Adrenal gland (tissue), 12 donors: Measurements from ENCODE around the gene PACS1. TPM values are rescaled to one million over a fixed set of nuclear protein-coding genes. Genes with fewer than 3 reads are reported as not detected.

Source experiments
- DNase-seq, 7 donors: peaks; one replicate each; pipeline ENCODE4 v3.0.0-alpha.2; 2019 to 2020
- H3K27ac ChIP-seq, 5 donors: fragments of 200-600 bp; sonication (generic) in 4 of 5; 1 replicate in 3 of 5; 2 replicates in 2 of 5; pipeline versions ENCODE4 v1.5.1 to v1.8.0; 2016 to 2020; ENCODE audit warnings: mild to moderate bottlenecking in 1 of 5
- H3K27me3 ChIP-seq: fragments of 200-600 bp; 2 replicates; pipeline ENCODE4 v1.8.0; 2021
- H3K36me3 ChIP-seq, 2 donors: fragments of 200-600 bp; replicated peaks in 1 of 2; 1 replicate in 1 of 2; 2 replicates in 1 of 2; pipeline versions ENCODE4 v1.5.1 to v1.8.0; 2018 to 2022
- H3K4me1 ChIP-seq, 2 donors: fragments of 200-600 bp; replicated peaks in 1 of 2; 1 replicate in 1 of 2; 2 replicates in 1 of 2; pipeline versions ENCODE4 v1.5.1 to v1.8.0; 2018 to 2021
- H3K4me3 ChIP-seq, 4 donors: fragments of 200-600 bp; sonication (generic) in 3 of 4; one replicate each; pipeline ENCODE4 v1.5.1; 2016 to 2018
- H3K9me3 ChIP-seq, 3 donors: fragments of 200-600 bp; sonication (generic) in 1 of 3; replicated peaks in 1 of 3; 1 replicate in 2 of 3; 2 replicates in 1 of 3; pipeline versions ENCODE4 v1.5.1 to v1.8.0; 2016 to 2021
- POLR2A ChIP-seq, 2 donors: fragments of 450-650 bp; IDR thresholded peaks; one replicate each; pipeline ENCODE4 v1.6.1; 2017; ENCODE audit warnings: antibody characterized with exemption in 2 of 2, mild to moderate bottlenecking in 2 of 2, moderate library complexity in 1 of 2
- WGBS, 4 donors: extraction: QIAGEN DNeasy Blood & Tissue Kit in 2 of 4; methylation state at CpG; one replicate each; pipeline versions ENCODE4 v1.1.5 to v1.1.7; 2013 to 2017; 5-methylcytosine and 5-hydroxymethylcytosine counted together
- intact Hi-C, 2 donors: fragments of 100-400 bp; cut with DNase I; formaldehyde crosslinking; loops; one replicate each; pipeline versions ENCODE4 v1.14.1 to v1.15.0; 2022 to 2023
- polyA plus RNA-seq, 3 donors: library from polyadenylated mRNA; stranded (reverse); fragments of 200-250 nt in 2 of 3; fragments of 350-450 nt in 1 of 3; fragmentation: Illumina TruSeq in 1 of 3; extraction: RNeasy Lipid Tissue Mini Kit (QIAGEN cat#74804) in 1 of 3; gene quantifications; one replicate each; pipeline ENCODE4 v1.2.3, GENCODE V29; 2013 to 2014
- total RNA-seq, 9 donors: library from RNA; depleted of rRNA in 4 of 9; stranded (reverse); fragments of >200 nt in 4 of 9; fragments of 120-200 nt in 1 of 9; fragmentation: NEBNext Ultra II Directional in 1 of 9; extraction: Animal tissue kit (Norgen Biotek cat#: 25700) in 1 of 9; gene quantifications; one replicate each; pipeline versions ENCODE4 v1.1.0 to v1.2.4, GENCODE V29; 2013 to 2023
- TF ChIP-seq, protein P1 (sequence below), 6 experiments: fragments of 450-650 bp in 4 of 6; fragments of 200-600 bp in 2 of 6; sonication (generic) in 1 of 6; IDR thresholded peaks; 1 replicate in 5 of 6; 2 replicates in 1 of 6; pipeline versions ENCODE4 v1.5.1 to v1.8.0; 2016 to 2021; ENCODE audit warnings: antibody characterized with exemption in 6 of 6, mild to moderate bottlenecking in 2 of 6, moderate library complexity in 1 of 6
- donor health status: healthy with polysubstance abuse.
- donor health status: Bipolar disorder and iron deficiency.
- donor health status: DM: yes; HTN: yes; CAD: no.
- donor health status: DM: no; HTN: no; CAD: no.
- donor health status: DM: no; HTN: no; CAD: no.
- donor health status: DM: yes; HTN: yes; CAD: no.

The PACS1 gene
- total and polyA plus RNA-seq, 12 donors, result 21.1 to 60.5 (median 38.2) TPM

DNA sequence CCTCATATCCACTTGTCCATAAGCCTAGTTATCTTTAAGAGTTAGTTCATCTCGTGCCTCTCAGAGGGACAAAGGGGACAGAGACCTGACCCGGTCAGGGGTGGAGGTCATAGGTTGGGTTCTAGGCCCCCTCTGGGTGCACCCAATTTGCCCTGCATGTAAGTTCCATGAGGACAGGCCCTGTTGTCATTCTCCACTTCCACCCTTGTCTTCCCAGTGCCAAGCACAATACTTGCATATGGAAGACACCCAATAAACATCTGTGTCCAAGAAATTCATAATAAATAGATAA is 220.2 kb downstream of the PACS1 start:
- H3K27me3 ChIP-seq, result peaks cover 8% of the 10 kb centered on the region
- intact Hi-C loops, result no loop called here
- H3K4me1 ChIP-seq, result peaks cover 12 to 36% of the 10 kb centered on the region in 2 donors
- H3K36me3 ChIP-seq, result no peaks in the 10 kb centered on the region
- H3K27ac ChIP-seq, result peak overlapping the region in 1 of 5 donors; percentile 90
- DNase-seq, result no peak
- WGBS, 4 donors, result 68 to 81% (median 76%) methylated on average over 2 of the region's 2 CpGs
- no peaks in the 10 kb centered on the region for H3K9me3 ChIP-seq
- no peak overlapping the region for H3K4me3 ChIP-seq
- no peak for TF ChIP-seq POLR2A (IDR thresholded peaks at IDR 0.05)

DNA sequence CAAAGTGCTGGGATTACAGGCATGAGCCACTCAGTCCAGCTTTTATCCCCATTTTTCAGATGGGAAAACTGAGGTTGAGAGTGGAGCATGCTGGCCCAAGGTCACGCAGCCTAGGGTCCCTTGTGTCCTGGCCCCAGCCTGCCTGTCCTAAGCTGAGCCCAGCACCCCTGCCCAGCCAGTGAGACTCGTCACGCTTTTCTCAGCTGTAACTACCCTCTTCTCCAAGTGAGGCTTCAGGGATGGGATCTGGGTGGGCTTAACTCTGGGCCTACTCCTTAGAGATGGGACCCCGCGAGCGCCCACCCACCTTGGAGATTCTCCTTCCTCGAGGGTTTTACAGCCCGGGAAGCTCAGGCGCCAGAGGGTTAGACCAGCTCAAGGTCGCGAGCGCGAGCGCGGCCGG is 221.2 kb downstream of the PACS1 start:
- DNase-seq, result peak in 1 of 7 donors; percentile 31
- 9 to 40% (median 12%) methylated on average over 1 to 16 of the region's 16 CpGs for WGBS, 4 donors
- H3K36me3 ChIP-seq, result no peaks in the 10 kb centered on the region
- intact Hi-C loops, result no loop called here
- H3K4me1 ChIP-seq, result peaks cover 12 to 27% of the 10 kb centered on the region in 2 donors
- peak overlapping the region in 1 of 5 donors; percentile 2 for H3K27ac ChIP-seq
- H3K4me3 ChIP-seq, result peak overlapping the region in 1 of 4 donors; percentile 52
- no peaks in the 10 kb centered on the region for H3K9me3 ChIP-seq
- TF ChIP-seq POLR2A (IDR thresholded peaks at IDR 0.05), result no peak
- TF ChIP-seq, protein P1, sequence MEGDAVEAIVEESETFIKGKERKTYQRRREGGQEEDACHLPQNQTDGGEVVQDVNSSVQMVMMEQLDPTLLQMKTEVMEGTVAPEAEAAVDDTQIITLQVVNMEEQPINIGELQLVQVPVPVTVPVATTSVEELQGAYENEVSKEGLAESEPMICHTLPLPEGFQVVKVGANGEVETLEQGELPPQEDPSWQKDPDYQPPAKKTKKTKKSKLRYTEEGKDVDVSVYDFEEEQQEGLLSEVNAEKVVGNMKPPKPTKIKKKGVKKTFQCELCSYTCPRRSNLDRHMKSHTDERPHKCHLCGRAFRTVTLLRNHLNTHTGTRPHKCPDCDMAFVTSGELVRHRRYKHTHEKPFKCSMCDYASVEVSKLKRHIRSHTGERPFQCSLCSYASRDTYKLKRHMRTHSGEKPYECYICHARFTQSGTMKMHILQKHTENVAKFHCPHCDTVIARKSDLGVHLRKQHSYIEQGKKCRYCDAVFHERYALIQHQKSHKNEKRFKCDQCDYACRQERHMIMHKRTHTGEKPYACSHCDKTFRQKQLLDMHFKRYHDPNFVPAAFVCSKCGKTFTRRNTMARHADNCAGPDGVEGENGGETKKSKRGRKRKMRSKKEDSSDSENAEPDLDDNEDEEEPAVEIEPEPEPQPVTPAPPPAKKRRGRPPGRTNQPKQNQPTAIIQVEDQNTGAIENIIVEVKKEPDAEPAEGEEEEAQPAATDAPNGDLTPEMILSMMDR (IDR thresholded peaks at IDR 0.05), result no peak
- peaks cover 8% of the 10 kb centered on the region for H3K27me3 ChIP-seq

GRCh38 chr11:66291706-66292542 is 221.9 kb downstream of the PACS1 start, which contains the start of gene TMEM151A:
Gene TMEM151A, plus strand, starts transcription at chr11:66291894. Its CDS starts 120 bp downstream, at chr11:66292014.
- peak within 1 kb of the TSS in 1 of 5 donors; percentile 52 for H3K27ac ChIP-seq
- DNase-seq, result peak in 2 of 7 donors; percentile 21 to 30
- peaks cover 12 to 27% of the 10 kb centered on the region in 2 donors for H3K4me1 ChIP-seq
- peaks cover 8% of the 10 kb centered on the region for H3K27me3 ChIP-seq
- no peaks in the 10 kb centered on the region for H3K36me3 ChIP-seq
- 0 to 3% (median 1%) methylated on average over 1 to 95 of the region's 95 CpGs for WGBS, 4 donors
- no peaks in the 10 kb centered on the region for H3K9me3 ChIP-seq
- TF ChIP-seq POLR2A (IDR thresholded peaks at IDR 0.05), result peak in 1 of 2 donors; percentile 26
- TF ChIP-seq, protein P1 (IDR thresholded peaks at IDR 0.05), result no peak
- H3K4me3 ChIP-seq, result peak within 1 kb of the TSS in 1 of 4 donors; percentile 52
- intact Hi-C loops, result no loop called here

- intact Hi-C loops, result no loop called here
Observed at GRCh38 chr11:66292543-66293332, 222.7 kb downstream of the PACS1 start.

More at GRCh38 chr11:66292543-66293332, 222.7 kb downstream of the PACS1 start:
- peak in 2 of 7 donors; percentile 19 to 20 for DNase-seq
- peaks cover 11 to 20% of the 10 kb centered on the region in 2 donors for H3K4me1 ChIP-seq
- no peak overlapping the region for H3K4me3 ChIP-seq
- peaks cover 8% of the 10 kb centered on the region for H3K27me3 ChIP-seq
- WGBS, 4 donors, result 49 to 64% (median 54%) methylated on average over 11 to 17 of the region's 17 CpGs
- H3K9me3 ChIP-seq, result no peaks in the 10 kb centered on the region
- peak overlapping the region in 1 of 5 donors; percentile 52 for H3K27ac ChIP-seq
- H3K36me3 ChIP-seq, result no peaks in the 10 kb centered on the region
- TF ChIP-seq, protein P1 (IDR thresholded peaks at IDR 0.05), result no peak
- TF ChIP-seq POLR2A (IDR thresholded peaks at IDR 0.05), result no peak
